HG03135 (cell line): Measurements from ENCODE around the gene HAVCR2.
A peak's percentile ranks its signal among the peaks of the same experiment; 100 is the strongest.
"Not testable (repeated sequence)": the region's sequence is repeated elsewhere in the genome, so short reads cannot be mapped to it uniquely, and the experiment has no call there.

Experiments used
- ATAC-seq: cut with Tn5 transposase; IDR thresholded peaks from one replicate; pipeline ENCODE4 v1.9.1; 2021; ENCODE audit warnings: mild to moderate bottlenecking, moderate library complexity; ENCODE audit not compliant: unreplicated experiment

Gene HAVCR2

GRCh38 chr5:157100140-157100679 lies 8.6 kb downstream of the HAVCR2 start:
- ATAC-seq = no peak

- ATAC-seq = peak; percentile 78
These were observed 20.4 kb downstream of the HAVCR2 start for GRCh38 chr5:157088342-157088990.

GRCh38 chr5:157086751-157087359 lies 22.0 kb downstream of the HAVCR2 start:
- no peak for ATAC-seq

GRCh38 chr5:157085930-157086329 lies 22.9 kb downstream of the HAVCR2 start:
- no peak for ATAC-seq

GRCh38 chr5:157080286-157080685 lies 28.6 kb downstream of the HAVCR2 start:
- ATAC-seq = no peak

GRCh38 chr5:157076558-157076957 lies 32.3 kb downstream of the HAVCR2 start:
- ATAC-seq = no peak

GRCh38 chr5:157072508-157072907 lies 36.3 kb downstream of the HAVCR2 start:
- no peak for ATAC-seq

GRCh38 chr5:157069949-157070348 lies 38.9 kb downstream of the HAVCR2 start:
- ATAC-seq = no peak

- ATAC-seq = no peak
These were observed 40.1 kb downstream of the HAVCR2 start for GRCh38 chr5:157068785-157069184.

GRCh38 chr5:157068339-157068738 lies 40.5 kb downstream of the HAVCR2 start:
- ATAC-seq = no peak

GRCh38 chr5:157067005-157067404 lies 41.8 kb downstream of the HAVCR2 start:
- no peak for ATAC-seq

GRCh38 chr5:157066080-157066479 lies 42.8 kb downstream of the HAVCR2 start:
- ATAC-seq = no peak

- no peak for ATAC-seq
These were observed 44.9 kb downstream of the HAVCR2 start for GRCh38 chr5:157063776-157064430.

GRCh38 chr5:157059891-157060290 lies 49.0 kb downstream of the HAVCR2 start:
- ATAC-seq = no peak

- peak; percentile 81 for ATAC-seq
These were observed 49.7 kb downstream of the HAVCR2 start, which contains the start of gene HAVCR1 for GRCh38 chr5:157059093-157059539. TSS of gene HAVCR1 (minus strand) at chr5:157059116. CDS start at chr5:157057943, 1,173 bp downstream.

GRCh38 chr5:157057459-157058370 lies 51.1 kb downstream of the HAVCR2 start:
- no peak for ATAC-seq

GRCh38 chr5:157056848-157057247 lies 52.0 kb downstream of the HAVCR2 start:
- ATAC-seq = not testable (repeated sequence)

- ATAC-seq = no peak
These were observed 57.1 kb downstream of the HAVCR2 start for GRCh38 chr5:157051604-157052245.

- no peak for ATAC-seq
These were observed 58.8 kb downstream of the HAVCR2 start for GRCh38 chr5:157050050-157050449.

GRCh38 chr5:157049605-157050004 lies 59.2 kb downstream of the HAVCR2 start:
- no peak for ATAC-seq
